Measurements from ENCODE around the gene LRRC8E. TPM values are rescaled to one million over a fixed set of nuclear protein-coding genes. Genes with fewer than 3 reads are reported as not detected.

The LRRC8E gene
- total and polyA plus RNA-seq, 2 experiments from 2014 or later, result 3.3 to 4.5 TPM

GRCh38 chr19:7911508-7912143, 23.3 kb downstream of the LRRC8E start:
- peaks cover 28% of the 10 kb centered on the region for H4K20me1 ChIP-seq (ENCODE audit: insufficient read depth, poor library complexity, severe bottlenecking)
- peaks cover 23% of the 10 kb centered on the region for H3K27me3 ChIP-seq
- no peak for DNase-seq (ENCODE audit: low spot score)
- H3K36me3 ChIP-seq (replicated peaks; ENCODE audit: insufficient read depth, low read depth), result no peaks in the 10 kb centered on the region
- WGBS (ENCODE audit: low lambda C conversion rate, missing lambda C conversion rate), result 96% methylated on average over 18 of the region's 18 CpGs
- H3K27ac ChIP-seq, result no peak overlapping the region
- H3K9me3 ChIP-seq (ENCODE audit: low read depth), result no peaks in the 10 kb centered on the region
- no peak overlapping the region for H2AFZ ChIP-seq
- no peak overlapping the region for H3K4me2 ChIP-seq
- no peak overlapping the region for H3K4me3 ChIP-seq
- peaks cover 11% of the 10 kb centered on the region for H3K4me1 ChIP-seq (ENCODE audit: insufficient read depth)
- H3K9me2 ChIP-seq (replicated peaks; ENCODE audit: insufficient read depth), result no peaks in the 10 kb centered on the region
- peaks cover 16% of the 10 kb centered on the region for H3K79me2 ChIP-seq
- TF ChIP-seq CTCF (IDR thresholded peaks at IDR 0.05; ENCODE audit: poor library complexity), result no peak
- no peak for TF ChIP-seq EZH2 (IDR thresholded peaks at IDR 0.05; ENCODE audit: borderline replicate concordance)
- TF ChIP-seq EZH2phosphoT487 (IDR thresholded peaks at IDR 0.05; ENCODE audit: low read depth, severe bottlenecking, unreplicated experiment), result no peak

DNA sequence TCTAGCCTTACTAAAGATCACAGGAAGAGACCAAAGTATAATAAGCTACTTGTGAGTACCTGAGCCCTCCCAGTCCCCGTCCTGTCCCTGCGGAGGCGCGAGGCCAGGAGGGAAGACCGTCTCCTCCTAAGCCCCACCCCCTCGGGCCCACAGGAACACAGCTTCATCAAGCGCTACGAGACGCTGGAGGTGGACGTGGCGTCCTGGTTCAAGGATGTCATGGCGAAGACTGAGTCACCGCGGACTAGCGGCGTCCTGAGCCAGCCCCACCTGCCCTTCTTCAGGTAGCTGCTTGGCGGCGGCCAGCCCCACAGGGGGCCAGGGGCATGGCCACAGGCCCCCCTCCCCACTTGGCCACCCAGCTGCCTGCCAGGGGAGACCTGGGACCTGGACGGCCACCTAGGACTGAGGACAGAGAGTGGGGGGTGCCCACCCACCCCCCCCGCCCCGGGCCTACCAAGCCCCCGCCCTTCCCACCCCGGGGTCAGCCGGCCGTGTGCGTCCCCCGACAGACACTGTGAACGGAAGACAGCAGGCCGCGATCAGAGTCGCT, 23.9 kb downstream of the LRRC8E start:
- Histone ChIP-seq H2AFZ (no peak overlapping the region), H3K36me3 (replicated peaks; ENCODE audit: insufficient read depth, low read depth) (no peaks in the 10 kb centered on the region), H3K4me2 (no peak overlapping the region), H3K79me2 (peaks cover 10% of the 10 kb centered on the region), H3K27ac (no peak overlapping the region), H3K9me3 (ENCODE audit: low read depth) (no peaks in the 10 kb centered on the region), H4K20me1 (ENCODE audit: insufficient read depth, poor library complexity, severe bottlenecking) (peaks cover 22% of the 10 kb centered on the region), H3K4me1 (ENCODE audit: insufficient read depth) (peaks cover 14% of the 10 kb centered on the region), H3K9me2 (replicated peaks; ENCODE audit: insufficient read depth) (no peaks in the 10 kb centered on the region), H3K27me3 (peaks cover 29% of the 10 kb centered on the region), H3K4me3 (no peak overlapping the region)
- 95% methylated on average over 31 of the region's 31 CpGs for WGBS (ENCODE audit: low lambda C conversion rate, missing lambda C conversion rate)
- TF ChIP-seq EZH2phosphoT487 (IDR thresholded peaks at IDR 0.05; ENCODE audit: low read depth, severe bottlenecking, unreplicated experiment) (no peak), CTCF (IDR thresholded peaks at IDR 0.05; ENCODE audit: poor library complexity) (no peak), EZH2 (IDR thresholded peaks at IDR 0.05; ENCODE audit: borderline replicate concordance) (no peak)
- DNase-seq (ENCODE audit: low spot score), result no peak

GRCh38 chr19:7912697-7913564, 24.6 kb downstream of the LRRC8E start:
- H3K27ac ChIP-seq, result no peak overlapping the region
- no peak overlapping the region for H3K4me2 ChIP-seq
- no peak for DNase-seq (ENCODE audit: low spot score)
- no peak for TF ChIP-seq EZH2phosphoT487 (IDR thresholded peaks at IDR 0.05; ENCODE audit: low read depth, severe bottlenecking, unreplicated experiment)
- TF ChIP-seq CTCF (IDR thresholded peaks at IDR 0.05; ENCODE audit: poor library complexity), result no peak
- TF ChIP-seq EZH2 (IDR thresholded peaks at IDR 0.05; ENCODE audit: borderline replicate concordance), result no peak
- H3K79me2 ChIP-seq, result peaks cover 4% of the 10 kb centered on the region
- peaks cover 35% of the 10 kb centered on the region for H3K27me3 ChIP-seq
- H2AFZ ChIP-seq, result no peak overlapping the region
- H3K4me1 ChIP-seq (ENCODE audit: insufficient read depth), result peaks cover 22% of the 10 kb centered on the region
- H3K9me3 ChIP-seq (ENCODE audit: low read depth), result no peaks in the 10 kb centered on the region
- H3K36me3 ChIP-seq (replicated peaks; ENCODE audit: insufficient read depth, low read depth), result no peaks in the 10 kb centered on the region
- H4K20me1 ChIP-seq (ENCODE audit: insufficient read depth, poor library complexity, severe bottlenecking), result peaks cover 16% of the 10 kb centered on the region
- H3K4me3 ChIP-seq, result no peak overlapping the region
- H3K9me2 ChIP-seq (replicated peaks; ENCODE audit: insufficient read depth), result no peaks in the 10 kb centered on the region
- WGBS (ENCODE audit: low lambda C conversion rate, missing lambda C conversion rate), result 96% methylated on average over 31 of the region's 39 CpGs
